Frontal cortex (tissue), 4 donors: ENCODE data around the gene DDIT3. TPM values are rescaled to one million over a fixed set of nuclear protein-coding genes. Genes with fewer than 3 reads are reported as not detected.
"Not testable (repeated sequence)": the region's sequence is repeated elsewhere in the genome, so short reads cannot be mapped to it uniquely, and the experiment has no call there.

ENCODE experiments used
- DNase-seq, 2 donors: peaks; one replicate each; pipeline ENCODE4 v3.0.0; 2012; ENCODE audit warnings: low spot score in 2 of 2
- FAIRE-seq: peaks from 2 replicates; lab custom pipeline; 2012; peaks lifted over from hg19 to GRCh38; lab: Jason Lieb, UNC
- total RNA-seq: library from RNA; depleted of rRNA; stranded (reverse); fragments of >200 nt; gene quantifications from one replicate; pipeline ENCODE4 v1.2.3, GENCODE V29; 2014
- donor health status: control.
- donor health status: control.
- donor health status: control.

DDIT3 gene, protein sequence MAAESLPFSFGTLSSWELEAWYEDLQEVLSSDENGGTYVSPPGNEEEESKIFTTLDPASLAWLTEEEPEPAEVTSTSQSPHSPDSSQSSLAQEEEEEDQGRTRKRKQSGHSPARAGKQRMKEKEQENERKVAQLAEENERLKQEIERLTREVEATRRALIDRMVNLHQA
- total RNA-seq, result 4.9 TPM

DNA sequence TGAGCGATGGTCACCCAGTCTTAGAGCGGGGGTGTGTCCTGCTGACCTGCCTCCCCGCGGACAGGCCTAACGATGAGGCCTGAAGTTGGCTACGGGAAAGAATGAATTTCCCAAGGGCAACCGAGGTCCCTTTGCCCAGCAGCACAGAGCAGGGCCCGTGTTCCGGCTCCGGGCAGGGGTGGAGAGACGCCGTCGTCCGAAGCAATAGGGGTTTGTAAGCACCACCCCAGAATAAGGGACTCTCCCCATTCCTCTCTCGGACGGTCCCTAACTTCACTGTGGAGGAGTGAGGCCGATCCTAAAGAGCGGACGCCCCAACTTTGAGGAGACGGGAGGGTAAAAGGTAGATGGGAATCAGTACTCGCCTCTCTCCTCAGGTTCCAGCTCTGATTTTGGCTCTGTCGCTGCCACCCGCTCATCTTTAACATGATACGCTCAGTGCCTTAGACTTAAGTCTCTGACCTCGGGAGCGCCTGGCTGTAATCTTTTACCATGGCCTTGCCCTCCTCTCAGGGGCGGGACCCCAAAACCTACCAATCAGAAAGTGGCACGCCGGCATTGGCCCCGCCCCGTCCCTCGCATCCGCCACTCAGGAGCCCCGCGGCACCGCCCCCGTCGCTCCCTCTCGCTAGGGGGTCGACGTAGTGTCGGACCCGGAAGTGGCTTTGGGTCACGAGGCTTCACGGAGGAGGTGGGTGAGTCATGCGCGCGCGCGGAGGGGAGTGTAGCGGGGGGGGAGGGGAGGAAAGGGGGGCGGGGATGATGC, at the start of gene DDIT3:
Gene DDIT3, minus strand, starts transcription at position 462 of the 766 bp plus-strand sequence. CDS start 3,108 bp downstream, outside the sequence.
- DNase-seq (peak; percentile 93 to 94), FAIRE-seq (peak; percentile 56)

DNA sequence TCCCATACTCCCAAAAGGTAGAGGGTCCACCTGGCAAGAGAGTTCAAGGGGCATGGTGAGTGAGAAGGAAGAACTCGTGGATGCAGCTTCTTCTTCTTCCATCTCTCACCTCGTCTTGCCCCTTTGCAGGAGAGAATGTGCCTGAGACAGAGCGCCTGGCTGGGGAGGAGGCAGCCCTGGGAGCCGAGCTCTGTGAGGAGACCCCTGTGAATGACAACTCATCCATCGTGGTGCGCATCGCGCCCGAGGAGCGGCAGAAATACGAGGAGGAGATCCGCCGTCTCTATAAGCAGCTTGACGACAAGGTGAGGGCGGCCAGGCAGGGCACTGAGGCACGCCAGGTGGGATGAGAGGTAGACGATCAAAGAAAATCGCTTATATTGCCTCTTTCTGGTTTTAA, 49.5 kb upstream of the DDIT3 start:
- FAIRE-seq, result no peak

GRCh38 chr12:57568838-57569237, 48.5 kb upstream of the DDIT3 start:
- DNase-seq, result no peak
- no peak for FAIRE-seq

More for the DNA sequence above, 49.5 kb upstream of the DDIT3 start:
- no peak for DNase-seq

DNA sequence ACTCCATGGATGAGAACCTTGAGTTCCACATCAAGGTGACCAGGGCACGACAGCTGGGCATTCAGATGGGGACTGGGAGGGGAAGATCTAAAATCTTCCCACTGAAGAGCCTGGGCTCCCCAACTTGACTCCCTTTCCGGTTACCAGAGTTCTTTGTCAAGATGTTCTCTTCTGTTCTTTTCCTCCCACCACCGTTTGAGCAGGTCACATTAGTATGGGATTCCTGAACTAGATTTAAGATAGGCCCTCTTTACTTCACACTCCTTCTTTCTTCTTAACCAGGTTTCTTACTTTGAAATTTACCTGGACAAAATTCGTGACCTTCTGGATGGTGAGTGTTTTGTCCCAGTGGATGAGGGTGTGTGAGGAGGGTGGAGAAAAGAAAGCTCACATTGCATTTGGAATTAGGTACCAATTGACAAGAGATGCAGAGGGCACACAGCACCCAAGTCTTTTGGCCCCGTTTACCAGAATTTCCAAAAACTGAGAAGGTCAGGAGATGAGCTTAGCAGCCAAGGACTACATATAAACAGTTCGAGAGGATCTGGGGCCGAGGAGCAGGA, 43.9 kb upstream of the DDIT3 start:
- no peak for DNase-seq
- FAIRE-seq, result no peak

- DNase-seq, result no peak
- no peak for FAIRE-seq
Observed at GRCh38 chr12:57563358-57563757, 43.0 kb upstream of the DDIT3 start.

GRCh38 chr12:57561117-57561516, 40.8 kb upstream of the DDIT3 start:
- FAIRE-seq, DNase-seq: not testable (repeated sequence)

DNA sequence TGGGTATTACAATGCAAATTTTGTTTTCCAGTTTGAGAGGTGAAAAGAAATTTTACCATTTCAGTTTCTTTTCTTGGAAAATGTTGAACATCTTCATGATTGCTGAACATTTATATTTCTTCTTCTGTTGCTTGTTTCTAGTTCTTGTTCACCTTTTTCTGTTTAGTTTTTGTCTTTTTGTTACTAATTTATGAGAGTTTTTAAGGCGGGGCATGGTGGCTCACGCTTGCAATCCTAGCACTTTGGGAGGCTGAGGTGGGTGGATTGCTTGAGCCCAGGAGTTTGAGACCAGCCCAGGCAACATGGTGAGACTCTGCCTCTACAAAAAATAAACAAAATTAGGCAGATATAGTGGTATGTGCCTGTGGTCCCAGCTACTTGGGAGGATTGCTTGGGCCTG, 40.2 kb upstream of the DDIT3 start:
- DNase-seq (no peak), FAIRE-seq (no peak)

DNA sequence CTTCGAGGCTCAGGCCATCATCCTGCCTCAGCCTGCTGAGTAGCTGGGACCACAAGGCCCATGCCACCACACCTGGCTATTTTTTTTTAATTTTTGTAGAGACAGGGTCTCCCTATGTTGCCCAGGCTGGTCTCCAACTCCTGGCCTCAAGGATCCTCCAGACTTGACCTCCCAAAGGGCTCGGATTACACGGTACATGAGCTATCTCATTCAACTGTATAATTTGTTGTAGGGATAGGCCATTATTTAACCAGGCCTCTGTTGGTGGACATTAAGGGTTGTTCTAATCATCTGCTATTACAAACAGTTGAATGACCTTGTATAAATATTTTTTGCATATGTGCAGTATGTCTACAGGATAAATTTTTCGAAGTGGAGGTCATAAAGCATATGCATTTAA, 38.5 kb upstream of the DDIT3 start:
- DNase-seq, result no peak
- FAIRE-seq, result no peak

- DNase-seq (no peak), FAIRE-seq (no peak)
Observed at GRCh38 chr12:57554897-57555296, 34.6 kb upstream of the DDIT3 start.

GRCh38 chr12:57554453-57554852, 34.1 kb upstream of the DDIT3 start:
- FAIRE-seq, result no peak
- DNase-seq, result no peak

DNA sequence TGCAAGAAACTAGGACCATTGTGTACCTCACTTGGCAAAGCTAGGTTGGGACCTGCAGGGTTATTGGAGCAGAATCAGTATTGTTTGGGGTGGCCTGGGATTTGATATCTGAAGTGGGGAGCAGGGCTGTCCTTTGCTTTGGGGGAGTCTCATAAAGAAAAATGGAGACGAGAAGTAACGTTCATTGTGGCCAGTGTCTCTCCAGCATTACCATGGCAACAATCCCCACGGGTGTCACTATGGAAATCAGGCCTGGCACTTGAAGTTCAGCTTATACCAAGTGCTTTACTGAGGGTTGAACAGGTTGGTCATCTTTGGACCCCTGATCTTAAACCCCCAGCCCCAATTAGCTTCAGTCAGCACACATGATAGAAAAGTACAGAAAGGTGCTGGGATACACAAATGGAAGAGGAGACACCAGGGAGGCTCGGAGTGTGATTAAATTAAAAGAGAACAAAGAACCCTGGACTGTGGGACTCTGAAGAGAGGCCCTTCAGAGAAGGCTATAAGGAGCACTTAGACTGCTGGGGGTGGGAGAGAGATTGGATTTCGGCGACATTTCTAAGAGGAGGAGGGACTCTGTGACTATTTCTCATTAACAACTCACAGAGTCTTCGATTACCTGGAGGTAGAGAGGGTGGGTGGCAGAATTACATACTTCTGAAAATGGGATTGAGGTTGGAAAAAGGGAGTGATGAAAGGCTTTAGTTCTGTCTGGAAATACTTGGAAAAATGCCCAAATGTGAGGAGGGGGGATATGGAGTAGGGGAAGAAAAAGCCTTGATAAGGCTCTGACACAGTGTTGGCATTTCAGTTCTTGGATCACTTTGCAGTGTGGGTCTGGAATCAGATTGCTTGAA, 33.3 kb upstream of the DDIT3 start:
- no peak for DNase-seq
- FAIRE-seq, result no peak

DNA sequence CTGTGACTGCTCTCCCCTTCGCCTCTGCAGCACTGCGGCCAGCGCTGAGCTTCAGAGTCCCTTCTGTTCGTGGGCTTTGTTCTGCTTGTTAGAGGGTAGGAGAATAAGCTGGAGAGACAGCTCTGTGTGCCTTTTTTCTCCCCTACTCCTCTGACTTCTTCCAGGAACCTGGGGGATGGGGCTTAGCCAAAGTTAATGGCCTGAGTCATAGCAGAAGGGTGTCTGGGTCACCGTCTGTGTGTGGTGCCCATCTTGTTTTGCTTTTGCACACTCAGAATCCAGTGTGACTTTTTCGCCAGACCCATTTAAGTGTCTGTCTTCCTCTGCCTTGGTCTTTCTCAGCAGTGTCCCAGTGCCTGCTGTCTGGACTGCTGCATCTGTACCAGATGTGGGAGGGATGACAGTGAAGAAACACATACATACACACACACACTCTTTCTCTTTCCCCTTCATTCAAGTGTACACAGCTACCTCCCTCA, 32.6 kb upstream of the DDIT3 start:
- FAIRE-seq, result no peak

GRCh38 chr12:57552306-57552651, 32.0 kb upstream of the DDIT3 start:
- DNase-seq (no peak), FAIRE-seq (no peak)

More for the DNA sequence above, 32.6 kb upstream of the DDIT3 start:
- DNase-seq, result no peak

- DNase-seq, result no peak
- no peak for FAIRE-seq
Observed at GRCh38 chr12:57551637-57552305, 31.5 kb upstream of the DDIT3 start.

GRCh38 chr12:57550641-57551549, 30.6 kb upstream of the DDIT3 start:
- FAIRE-seq, result no peak
- DNase-seq, result no peak

DNA sequence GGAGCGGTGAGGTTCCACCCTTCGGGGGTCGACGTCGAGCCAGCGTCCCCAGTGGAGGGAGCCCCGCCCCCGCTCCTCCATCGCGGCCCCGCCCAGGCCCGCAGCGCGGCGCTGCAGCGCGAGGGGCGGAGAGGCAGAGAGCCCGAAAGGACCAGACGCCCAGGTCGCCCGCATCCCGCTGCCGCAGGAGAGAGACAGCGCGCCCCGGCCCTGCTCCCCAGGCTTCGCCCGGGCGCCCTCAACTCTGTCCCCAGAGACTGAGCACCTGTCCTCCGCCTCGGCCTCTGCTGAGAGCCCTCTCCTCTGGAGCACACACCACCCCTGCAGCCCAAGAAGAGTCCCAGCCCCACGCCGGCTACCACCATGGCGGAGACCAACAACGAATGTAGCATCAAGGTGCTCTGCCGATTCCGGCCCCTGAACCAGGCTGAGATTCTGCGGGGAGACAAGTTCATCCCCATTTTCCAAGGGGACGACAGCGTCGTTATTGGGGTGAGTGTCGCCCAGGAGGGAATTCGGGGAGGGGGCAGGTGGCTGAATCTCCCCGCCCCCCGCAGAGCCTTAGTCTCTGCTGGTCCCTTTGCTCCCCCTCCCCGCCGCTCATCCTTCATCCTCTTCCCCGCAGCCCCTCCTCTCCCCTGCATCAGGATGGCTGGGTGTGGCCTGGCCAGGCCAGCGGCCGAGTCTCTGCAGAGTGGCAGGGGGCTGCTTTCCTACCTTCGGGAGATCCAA, 29.8 kb upstream of the DDIT3 start, which contains the start of gene KIF5A:
Gene KIF5A, plus strand, starts transcription at position 136 of the 732 bp plus-strand sequence. Its CDS starts 228 bp downstream, at position 364.
- peak; percentile 65 to 71 for DNase-seq

DNA sequence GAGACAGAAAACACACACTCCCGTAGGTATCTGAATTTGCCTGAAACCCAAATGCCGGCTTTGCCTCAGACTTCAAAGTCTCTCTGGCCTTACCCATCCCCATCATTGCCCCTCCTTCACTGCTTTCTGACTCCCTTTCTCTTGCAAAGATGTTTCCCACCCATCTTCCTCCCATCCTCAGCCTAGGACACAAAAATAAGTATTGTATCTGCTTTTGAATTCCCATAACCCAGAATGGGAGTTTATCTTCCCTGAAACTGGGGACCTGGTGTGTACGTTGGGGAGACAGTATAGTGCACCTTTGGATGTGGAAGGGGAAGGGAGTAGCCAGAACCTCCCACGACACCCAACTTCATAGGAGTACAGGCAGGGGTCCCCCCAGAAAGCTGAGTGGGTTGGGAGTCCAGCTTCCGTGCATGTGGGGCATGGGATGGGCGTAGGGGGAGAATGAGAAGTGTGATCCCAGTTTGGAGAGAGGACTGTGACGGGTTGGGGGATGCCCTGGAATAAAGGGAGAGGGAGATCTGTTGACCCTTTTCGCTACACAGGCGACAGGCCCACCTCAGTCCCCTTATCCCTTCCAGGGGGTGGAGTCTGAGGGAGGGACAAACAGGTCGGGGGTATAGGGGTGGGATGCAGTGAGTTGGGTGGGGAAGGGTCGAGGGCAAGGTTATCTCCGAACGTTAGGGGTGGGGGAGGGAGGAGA, 29.0 kb upstream of the DDIT3 start:
- DNase-seq (no peak), FAIRE-seq (no peak)

More for the DNA sequence above, 29.8 kb upstream of the DDIT3 start, which contains the start of gene KIF5A:
- FAIRE-seq, result no peak
